HUDEP-2 (cell line): ENCODE data around the gene TMEM40.
"Not testable (repeated sequence)": the region's sequence is repeated elsewhere in the genome, so short reads cannot be mapped to it uniquely, and the experiment has no call there.

Experiments used
- DNase-seq, 76 experiments: peaks; one replicate each; lab custom pipeline; 2025; ENCODE audit not compliant: unreplicated experiment in 76 of 76; lab: John Stamatoyannopoulos, UW

TMEM40 gene

DNA sequence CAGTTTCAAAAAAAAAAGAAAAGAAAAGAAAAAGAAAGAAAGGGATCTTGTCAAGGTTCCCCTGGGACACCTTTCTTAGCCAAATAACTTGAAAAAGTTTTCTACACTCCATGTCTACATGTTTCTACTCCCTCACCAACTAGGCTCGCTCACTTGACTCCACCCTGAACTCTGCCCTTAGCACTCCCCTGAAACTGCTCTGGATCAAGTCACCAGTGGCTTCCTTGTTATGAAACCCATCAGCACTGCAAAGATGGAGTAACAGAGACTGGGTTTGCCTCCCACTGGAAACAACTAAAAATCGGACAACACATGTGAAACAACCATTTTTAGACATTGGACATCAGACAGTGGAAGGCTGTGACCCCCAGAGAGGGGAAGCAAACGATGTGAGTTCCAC is 36.8 kb downstream of the TMEM40 start:
- DNase-seq, result no peak

DNA sequence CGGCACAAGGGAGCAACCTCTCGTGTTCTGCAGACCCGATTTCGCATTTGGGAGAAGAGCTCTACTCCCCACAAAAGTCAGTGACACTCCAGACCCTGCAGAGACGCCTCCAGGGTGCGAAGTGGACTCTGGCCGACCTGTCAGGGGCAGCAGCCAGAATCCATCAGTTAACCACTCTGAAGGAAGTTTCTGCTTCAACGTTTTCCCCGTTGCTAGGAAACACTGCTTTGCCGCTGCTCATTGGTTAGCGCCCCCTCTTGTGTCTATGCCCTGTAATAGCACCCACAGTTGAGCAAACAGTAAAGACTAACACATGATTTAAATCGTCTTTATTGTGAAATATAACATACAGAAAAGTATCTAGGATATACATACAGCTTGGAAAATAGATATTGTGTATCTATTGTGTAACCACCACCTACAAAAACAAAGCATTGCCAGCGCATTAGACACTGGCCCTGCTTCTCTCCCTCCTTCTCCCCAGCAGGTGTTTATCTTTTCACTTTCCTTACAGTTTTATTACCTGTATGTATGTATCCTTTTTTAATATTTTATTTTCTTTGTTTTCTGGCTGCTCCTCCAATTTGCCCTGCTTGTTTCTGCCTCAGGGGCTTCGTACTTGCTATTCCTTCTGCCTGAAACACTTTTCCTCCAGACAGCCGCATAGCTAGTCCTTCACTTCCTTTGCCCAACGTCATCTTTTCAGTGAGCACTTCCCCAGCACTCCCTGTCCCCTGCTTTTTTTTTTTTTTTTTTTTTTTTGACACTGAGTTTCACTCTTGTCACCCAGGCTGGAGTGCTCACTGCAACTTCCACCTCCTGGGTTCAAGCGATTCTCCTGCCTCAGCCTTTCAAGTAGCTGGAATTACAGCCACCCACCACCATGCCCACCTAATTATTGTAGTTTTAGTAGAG is 38.8 kb downstream of the TMEM40 start:
- peak in 60 of 76 experiments; percentile 3 to 78 (median 34) for DNase-seq

GRCh38 chr3:12719541-12719940 is 39.5 kb downstream of the TMEM40 start:
- no peak for DNase-seq

DNA sequence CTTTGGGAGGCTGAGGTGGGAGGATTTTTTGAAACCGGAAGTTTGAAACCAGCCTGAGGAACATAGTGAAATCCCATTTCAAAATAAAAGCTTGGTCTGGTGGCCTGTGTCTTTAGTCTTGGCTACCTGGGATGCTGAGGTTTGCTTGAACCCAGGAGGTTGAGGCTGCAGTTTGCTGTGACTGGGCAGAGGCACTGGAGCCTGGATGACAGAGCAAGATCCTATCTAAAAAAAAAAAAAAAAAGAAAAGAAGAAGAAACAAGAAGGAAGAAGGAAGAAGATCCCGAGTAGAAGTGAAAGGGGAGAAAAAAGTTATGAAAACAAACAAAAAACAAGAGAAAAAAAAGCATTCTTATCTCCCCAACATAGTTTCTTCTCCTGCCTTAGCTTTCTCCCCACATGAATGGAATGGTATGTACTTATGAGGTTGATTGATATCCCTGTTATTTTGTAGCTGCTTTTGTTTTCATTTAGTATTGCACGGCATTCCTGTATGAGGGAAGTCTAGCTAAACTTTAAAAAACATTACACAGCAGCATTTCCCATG is 42.4 kb downstream of the TMEM40 start:
- no peak for DNase-seq

- DNase-seq, result no peak
Measured at GRCh38 chr3:12714278-12714677, 44.8 kb downstream of the TMEM40 start.

- DNase-seq, result no peak
Measured at GRCh38 chr3:12710062-12710461, 49.0 kb downstream of the TMEM40 start.

- no peak for DNase-seq
Measured at GRCh38 chr3:12709334-12709733, 49.7 kb downstream of the TMEM40 start.

- no peak for DNase-seq
Measured at GRCh38 chr3:12708584-12709192, 50.4 kb downstream of the TMEM40 start.

- DNase-seq, result no peak
Measured at GRCh38 chr3:12707449-12707848, 51.6 kb downstream of the TMEM40 start.

- DNase-seq, result peak in 64 of 76 experiments; percentile 6 to 78 (median 42)
Measured at GRCh38 chr3:12706504-12707253, 52.4 kb downstream of the TMEM40 start.

DNA sequence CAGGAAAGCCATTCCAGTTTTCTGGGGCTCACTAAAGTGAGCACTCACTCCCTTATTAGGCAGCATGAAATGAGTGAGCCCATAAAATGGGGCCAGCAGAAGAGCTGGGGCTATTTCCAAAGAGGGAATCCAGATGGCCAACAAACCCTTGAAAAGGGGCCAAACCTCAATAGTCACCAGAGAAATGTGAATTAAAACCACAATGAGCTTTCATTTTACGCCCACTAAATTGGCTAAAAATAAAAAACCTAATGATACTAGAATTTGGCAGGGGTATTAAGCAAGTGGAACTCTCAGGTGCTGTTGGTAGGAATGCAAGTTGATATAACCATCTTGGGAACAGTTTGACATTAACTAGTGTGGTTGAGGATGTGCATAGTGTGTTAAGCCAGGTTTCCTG is 53.1 kb downstream of the TMEM40 start:
- DNase-seq, result no peak

GRCh38 chr3:12705374-12705926 is 53.6 kb downstream of the TMEM40 start:
- DNase-seq, result no peak

GRCh38 chr3:12702501-12702900 is 56.6 kb downstream of the TMEM40 start:
- DNase-seq, result no peak

DNA sequence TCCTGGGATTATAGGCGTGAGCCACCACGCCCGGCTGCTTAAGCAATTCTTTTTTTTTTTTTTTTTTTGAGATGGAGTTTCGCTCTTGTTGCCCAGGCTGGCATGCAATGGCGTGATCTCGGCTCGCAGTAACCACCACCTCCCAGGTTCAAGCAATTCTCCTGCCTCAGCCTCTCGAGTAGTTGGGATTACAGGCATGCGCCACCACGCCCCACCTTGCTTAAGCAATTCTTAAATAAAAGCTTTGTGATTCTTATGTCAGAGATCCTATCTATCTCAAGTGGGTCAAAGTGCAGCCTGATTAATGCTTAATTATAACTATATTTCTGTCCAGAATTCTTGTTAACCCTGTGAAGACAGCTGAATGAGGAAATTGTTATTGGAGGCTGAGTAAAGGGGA is 57.5 kb downstream of the TMEM40 start:
- DNase-seq, result not testable (repeated sequence)

- no peak for DNase-seq
Measured at GRCh38 chr3:12700800-12701199, 58.3 kb downstream of the TMEM40 start.

DNA sequence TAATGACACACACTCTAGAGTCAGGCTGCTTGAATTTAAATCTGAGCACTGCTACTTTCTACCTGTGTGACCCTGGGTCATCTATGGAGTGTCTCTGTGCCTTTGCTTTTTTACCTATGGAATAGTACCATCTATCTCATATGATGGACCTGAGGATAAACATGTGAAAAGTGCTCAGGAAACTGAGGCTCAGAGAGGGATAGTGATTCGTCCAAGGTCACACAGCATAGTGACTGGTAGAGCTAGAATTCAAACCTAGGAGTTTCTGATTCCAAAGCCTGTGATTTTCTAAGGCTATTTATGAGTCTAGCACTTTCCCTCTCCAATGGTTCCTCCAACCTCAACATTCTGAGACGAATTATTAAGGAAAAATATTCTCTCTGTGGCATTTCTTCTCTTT is 63.1 kb downstream of the TMEM40 start:
- no peak for DNase-seq

DNA sequence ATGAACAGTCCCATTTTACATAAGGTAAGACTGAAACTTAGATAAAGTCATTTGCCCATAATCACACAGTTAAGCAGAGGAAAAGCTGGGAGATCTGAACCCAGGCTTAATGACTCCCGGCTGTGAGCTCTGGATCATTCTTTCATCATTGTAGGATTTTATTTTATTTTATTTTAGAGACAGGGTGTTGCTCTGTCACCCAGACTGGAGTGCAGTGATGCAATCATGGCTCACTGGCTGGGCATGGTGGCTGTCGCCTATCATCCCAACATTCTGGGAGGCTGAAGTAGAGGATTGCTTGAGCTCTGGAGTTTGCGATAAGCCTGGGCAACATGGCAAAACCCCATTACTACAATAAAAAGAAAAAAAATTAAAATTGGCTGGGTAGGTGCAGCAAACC is 63.9 kb downstream of the TMEM40 start:
- no peak for DNase-seq

- DNase-seq, result no peak
Measured at GRCh38 chr3:12692444-12692843, 66.6 kb downstream of the TMEM40 start.

DNA sequence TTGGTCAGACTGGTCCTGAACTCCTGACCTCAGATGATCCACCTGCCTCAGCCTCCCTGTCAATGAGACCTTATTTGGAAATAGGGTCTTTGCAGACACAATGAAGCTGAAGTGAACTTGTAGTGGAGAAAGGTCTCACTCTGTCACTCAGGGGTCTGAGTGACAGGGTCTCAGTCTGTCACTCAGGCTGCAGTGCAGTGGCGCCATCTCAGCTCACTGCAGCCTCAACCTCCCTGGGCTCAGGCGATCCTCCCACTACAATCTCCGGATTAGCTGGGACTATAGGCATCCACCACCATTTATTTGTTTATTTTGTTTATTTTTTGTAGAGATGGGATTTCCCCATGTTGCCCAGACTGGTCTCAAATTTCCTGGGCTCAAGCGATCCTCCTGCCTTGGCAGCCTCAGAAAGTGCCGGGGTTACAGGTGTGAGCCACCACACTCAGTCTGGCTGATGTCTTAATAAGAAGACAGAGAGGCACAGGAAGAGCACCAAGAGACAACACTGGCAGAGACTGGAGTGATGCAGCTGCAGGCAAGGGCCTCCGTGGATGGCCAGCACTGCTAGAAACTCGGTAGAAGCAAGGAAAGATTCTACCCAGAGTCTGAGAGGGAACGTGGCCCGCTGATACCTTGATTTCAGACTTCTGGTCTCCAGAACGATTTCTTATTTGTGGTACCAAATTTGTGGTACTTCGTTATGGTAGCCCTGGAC is 68.9 kb downstream of the TMEM40 start:
- DNase-seq, result no peak

GRCh38 chr3:12687948-12688347 is 71.1 kb downstream of the TMEM40 start:
- DNase-seq, result no peak
